ENCODE measurements around the gene FREM2.

The FREM2 gene, protein sequence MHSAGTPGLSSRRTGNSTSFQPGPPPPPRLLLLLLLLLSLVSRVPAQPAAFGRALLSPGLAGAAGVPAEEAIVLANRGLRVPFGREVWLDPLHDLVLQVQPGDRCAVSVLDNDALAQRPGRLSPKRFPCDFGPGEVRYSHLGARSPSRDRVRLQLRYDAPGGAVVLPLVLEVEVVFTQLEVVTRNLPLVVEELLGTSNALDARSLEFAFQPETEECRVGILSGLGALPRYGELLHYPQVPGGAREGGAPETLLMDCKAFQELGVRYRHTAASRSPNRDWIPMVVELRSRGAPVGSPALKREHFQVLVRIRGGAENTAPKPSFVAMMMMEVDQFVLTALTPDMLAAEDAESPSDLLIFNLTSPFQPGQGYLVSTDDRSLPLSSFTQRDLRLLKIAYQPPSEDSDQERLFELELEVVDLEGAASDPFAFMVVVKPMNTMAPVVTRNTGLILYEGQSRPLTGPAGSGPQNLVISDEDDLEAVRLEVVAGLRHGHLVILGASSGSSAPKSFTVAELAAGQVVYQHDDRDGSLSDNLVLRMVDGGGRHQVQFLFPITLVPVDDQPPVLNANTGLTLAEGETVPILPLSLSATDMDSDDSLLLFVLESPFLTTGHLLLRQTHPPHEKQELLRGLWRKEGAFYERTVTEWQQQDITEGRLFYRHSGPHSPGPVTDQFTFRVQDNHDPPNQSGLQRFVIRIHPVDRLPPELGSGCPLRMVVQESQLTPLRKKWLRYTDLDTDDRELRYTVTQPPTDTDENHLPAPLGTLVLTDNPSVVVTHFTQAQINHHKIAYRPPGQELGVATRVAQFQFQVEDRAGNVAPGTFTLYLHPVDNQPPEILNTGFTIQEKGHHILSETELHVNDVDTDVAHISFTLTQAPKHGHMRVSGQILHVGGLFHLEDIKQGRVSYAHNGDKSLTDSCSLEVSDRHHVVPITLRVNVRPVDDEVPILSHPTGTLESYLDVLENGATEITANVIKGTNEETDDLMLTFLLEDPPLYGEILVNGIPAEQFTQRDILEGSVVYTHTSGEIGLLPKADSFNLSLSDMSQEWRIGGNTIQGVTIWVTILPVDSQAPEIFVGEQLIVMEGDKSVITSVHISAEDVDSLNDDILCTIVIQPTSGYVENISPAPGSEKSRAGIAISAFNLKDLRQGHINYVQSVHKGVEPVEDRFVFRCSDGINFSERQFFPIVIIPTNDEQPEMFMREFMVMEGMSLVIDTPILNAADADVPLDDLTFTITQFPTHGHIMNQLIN (N-terminal part only)

DNA sequence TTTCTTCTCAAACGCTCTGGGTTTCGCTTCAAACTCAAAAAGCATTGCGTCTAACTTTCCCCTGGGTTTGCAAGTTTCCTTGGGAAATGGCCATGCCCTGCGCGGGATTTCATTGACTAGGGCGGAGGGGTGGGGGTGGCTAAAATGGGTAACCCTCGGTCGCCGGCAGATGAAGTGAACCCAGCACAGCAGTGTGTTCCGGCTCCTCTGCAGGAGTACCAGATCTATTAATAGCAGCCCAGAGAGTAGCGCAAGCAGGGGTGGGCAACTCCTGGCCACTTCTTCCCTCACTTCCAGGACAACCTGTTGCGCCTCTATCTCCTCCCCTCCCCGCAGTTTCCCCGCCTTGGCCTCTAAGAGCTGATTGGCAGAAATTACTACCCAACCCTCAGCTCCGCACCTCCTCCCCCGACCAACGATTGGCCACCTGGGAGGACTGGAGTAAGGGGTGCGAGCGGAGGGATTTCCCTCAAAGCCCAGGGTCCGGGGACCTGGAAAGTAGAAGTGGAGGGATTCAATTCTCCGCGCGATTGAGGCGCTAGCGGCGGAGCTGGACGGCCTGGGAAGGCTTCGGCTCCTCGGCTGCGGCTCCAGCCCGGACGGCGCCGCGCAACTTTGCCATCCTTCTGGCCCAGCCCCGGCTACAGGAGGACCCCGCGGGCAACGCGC lies at the start of gene FREM2:
Gene FREM2, plus strand, starts transcription at position 501 of the 669 bp plus-strand sequence. CDS start 268 bp downstream, outside the sequence.
- DNase-seq, result no peak

DNA sequence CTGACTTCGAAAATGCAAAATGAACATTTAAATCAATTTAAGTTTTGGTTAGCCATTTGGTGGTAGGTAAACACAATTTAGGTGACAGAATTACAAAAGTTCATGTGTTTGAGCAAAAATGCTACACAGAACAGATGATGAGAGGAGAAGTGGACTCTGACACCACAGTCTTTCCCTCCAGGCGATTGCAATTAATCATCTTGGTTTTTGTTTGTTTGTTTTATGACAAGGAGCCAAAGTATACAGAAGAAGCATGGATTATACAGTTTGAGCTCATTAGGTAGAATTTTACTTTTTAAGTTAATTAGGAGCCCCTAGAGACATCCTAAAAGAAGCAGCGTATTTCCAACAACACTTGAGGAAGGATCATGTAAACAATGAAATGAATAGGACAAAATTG lies 49.3 kb upstream of the FREM2 start:
- no peak for DNase-seq

DNA sequence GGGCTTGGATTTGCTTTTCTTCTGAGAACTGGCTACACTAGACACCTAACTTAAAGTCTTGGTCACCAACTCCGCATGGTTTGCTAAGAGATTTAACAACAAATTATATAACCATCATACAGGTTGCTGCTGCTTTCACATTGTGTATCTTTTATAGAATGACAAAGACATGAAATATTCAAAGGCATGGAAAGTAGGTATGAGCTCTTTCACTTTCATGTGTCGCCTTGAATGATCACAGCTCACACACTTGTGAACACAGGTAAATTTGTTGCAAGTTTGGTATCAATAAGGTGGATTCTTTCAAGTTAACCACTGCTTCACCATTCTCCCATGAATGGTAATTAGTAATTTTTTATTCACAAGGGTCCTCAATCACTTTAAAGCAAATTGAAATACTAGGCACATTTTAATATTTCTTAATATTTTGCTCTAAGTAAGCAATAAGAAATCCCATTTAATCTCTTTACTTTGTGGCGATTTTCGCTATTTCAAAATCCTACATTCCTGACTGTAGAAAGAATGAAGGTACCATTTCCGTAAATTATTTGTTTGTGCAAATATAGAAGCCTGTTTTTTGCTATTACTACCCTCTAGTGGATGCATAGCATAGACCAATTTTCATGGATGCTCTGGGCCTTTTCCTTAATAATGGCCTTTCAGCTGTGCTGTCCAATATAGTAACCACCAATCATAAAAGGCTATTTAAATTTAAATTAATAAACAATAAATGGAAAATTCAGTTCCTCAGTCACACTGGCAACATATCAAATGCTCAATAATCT lies 45.5 kb upstream of the FREM2 start:
- no peak for DNase-seq

DNA sequence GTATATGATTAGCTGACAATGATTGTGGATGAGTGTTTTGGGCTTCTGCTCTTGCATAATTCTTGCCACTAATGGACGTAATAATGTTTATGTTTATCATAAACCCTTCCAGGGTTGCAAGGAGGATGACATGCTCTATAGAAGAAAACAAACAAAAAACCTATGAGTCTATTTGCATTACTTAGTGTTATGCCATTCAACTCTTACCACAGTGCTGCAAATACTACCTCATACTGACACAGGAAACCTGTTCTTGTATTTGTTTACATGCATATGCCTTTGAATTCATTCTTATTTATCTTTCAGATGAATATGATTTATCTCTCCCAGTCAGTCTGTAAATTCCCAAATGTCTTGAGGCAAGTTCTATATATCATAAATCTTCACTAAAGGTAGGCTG lies 39.6 kb upstream of the FREM2 start:
- no peak for DNase-seq

DNA sequence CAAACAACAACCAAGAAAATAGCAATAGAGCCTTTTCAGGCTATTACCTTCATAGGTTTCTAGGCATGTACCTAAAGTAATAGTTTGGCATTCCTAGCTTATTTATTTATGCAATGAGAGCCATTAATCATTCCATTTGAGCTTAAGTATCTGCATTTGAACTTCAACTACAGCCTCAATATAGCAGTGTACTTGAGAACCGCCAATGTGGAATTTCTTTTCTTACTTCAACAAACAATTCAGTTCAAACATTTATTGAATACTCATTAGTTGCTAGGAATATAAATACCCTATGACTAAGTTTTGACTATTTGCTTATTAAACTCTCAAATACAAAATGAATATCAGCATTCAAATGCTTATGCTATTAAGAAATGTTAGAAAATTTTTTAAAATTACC lies 38.0 kb upstream of the FREM2 start:
- no peak for DNase-seq

DNA sequence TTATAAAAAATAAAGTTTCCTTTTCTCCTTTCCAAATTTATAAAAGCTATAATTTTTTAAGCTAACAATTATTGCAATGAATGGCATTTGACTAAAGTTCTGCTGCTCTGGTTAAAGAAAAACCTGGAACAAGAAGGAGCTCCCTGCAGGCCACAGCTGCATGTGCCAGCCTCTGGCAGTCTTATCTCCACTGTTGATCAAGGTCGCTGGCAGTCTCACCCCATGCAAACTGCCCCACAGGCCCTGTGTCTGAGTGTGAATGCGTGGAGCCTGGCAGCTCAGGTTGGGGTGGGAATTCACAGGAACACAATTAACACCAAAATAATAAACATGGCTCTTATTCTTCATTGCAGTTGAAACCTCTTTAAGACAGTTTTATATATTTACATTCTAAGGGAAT lies 30.2 kb upstream of the FREM2 start:
- DNase-seq, result no peak

DNA sequence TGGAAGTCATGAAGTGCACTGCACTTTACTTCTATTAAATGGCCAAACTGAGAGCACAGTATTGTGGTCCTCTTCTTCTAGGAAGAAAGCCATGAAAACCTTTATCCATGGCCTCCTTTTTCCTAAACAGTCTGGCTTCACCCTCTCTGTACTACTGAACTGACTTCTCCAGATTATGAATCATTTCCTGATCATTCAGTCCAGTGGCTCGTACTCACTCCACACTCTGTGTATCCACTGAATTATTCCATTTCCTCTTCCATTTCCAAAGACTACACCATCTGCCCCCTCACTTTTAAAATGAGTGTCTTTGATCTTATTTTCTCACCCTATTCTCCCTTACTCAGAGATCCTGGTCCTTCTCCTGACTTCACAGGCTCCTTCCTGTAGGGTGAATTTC lies 29.7 kb upstream of the FREM2 start:
- DNase-seq, result no peak

DNA sequence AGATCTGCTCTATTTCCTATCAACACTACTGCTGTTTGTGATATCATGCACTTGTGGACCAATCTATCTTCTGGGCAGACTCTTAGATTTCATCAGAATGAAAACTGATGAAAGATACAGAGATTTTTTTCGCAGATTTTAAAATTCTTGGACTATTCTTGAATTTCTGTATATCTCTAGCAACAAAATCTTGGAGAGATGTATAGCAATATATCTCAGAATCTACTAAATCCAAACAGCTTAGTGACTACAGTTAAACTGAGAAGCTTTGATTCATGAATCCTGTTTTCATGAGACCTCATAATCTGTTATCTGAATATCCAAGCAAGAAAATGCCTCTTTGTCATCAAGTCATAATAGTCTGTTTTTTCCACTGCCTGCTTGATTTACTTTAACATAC lies 28.0 kb upstream of the FREM2 start:
- DNase-seq, result no peak

DNA sequence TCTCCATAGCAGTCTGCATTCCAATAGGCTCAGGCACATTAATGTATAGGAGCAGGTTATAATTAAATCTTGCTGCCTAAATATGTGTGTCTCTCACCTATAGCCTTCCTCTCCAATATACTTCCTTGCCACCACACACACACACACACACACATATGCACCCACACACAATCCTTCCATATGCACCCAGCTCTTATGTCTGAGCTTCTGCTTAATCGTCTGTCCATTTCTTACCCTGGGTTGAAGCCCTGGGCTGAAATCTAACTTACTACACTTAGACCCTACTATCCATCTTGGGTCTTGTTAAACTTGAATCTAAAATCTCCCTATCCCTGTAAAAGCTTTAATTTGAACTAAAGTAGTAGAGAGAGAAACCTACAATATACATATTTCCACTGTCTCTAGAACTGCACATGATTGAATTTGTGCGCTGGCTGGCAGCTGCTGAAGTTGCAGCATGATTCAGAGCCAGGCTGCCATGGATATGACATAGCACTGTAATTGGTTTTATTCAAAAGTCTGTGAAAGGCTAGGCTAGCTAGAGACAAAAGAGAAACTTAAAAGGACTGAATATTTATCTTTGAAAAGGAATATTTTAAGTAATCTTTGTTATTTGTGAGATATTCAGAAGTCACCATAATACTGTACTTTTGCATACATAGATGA lies 25.7 kb upstream of the FREM2 start:
- no peak for DNase-seq

DNA sequence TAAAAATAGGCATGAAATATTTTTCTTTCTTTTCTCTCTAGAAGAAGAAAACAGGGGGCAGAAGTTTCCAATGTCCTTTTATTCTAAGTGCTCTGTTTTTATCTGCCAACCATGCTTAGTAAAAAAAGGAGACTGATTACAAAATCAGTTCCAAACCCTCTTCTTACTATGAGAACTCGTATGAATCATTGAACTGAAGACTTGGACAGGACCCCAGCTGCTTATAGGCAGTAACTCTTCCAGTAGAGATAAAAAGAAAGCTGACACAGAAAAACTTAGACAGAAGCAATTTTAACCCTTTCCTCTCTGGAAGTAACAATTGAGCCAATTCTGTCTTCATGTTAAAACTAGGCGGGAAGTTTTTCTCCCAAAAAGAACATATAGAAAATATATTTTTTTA lies 24.5 kb upstream of the FREM2 start:
- DNase-seq, result no peak

DNA sequence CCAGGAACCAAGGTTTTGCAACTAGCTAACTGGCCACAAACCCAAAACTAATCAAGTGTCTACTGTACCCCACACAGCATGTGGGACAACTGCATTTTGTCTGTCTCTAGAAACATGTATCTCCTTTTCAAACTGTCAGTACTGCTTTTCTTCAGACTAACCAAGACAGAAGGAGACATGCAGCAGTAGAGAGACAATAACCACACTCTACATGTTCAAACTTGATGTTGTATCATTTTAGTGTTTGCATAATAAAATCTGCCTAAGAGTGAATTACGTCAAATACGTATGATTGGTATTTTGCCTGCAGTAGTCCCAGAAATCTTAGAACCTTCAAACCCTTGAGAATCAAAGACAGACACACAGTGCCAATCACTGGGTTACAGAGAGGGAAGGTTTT lies 22.0 kb upstream of the FREM2 start:
- no peak for DNase-seq

DNA sequence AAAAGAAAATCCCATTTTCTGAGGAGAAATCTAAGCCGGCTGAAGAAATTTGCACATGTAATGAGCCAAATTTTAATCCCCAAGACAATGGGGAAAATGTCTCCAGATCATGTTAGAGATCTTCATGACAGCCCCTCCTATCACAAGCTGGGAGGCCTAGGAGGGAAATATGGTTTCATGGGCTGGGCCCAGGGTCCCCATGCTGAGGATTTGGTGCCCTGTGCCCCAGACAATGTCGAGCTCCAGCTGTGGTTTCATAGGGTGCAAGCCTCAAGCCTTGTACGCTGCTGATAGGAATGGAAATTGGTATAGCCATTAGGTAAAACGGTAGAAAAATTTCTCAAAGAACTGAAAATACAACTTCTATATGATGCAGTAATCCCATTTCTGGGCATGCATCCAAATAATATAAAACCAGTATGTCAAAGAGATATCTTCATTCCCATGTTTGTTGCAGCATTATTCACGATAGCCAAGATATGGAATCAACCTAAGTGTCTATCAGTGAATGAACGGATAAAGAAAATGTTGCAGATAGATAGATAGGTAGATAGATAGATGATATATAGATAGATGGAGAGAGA lies 19.3 kb upstream of the FREM2 start:
- no peak for DNase-seq

DNA sequence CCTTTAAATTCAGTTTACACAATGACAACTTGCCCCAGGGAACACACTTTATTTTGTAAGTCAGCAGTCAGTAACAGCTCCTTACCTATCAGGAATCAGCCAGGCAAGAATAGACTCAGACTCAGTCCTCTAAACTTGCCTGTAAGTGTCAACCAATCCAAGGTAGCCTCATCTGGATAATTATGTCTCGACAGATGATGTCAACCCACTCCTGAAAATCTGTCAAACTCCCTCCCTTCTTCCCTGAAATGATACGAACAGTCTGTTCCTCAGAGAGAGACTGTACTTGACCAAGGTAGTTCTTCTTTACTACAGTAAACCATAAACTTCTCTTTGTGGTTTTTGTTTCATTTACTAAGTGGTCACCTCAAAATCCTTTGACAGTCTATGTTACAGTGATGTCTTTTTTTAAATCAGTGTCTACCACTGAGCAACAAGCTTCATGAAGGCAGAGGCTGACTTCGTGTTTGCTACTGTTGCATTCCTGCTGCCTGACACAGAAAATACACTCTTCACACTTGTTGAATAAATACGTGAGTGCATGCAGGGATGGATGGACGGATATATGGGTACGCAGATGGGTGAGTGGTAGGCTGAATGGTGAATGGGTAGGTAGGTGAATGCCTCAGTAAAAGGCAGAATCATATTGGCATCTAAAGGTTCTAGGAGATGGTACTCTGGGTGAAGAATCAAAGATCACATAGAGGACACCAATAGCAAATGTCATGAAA lies 17.5 kb upstream of the FREM2 start:
- no peak for DNase-seq

DNA sequence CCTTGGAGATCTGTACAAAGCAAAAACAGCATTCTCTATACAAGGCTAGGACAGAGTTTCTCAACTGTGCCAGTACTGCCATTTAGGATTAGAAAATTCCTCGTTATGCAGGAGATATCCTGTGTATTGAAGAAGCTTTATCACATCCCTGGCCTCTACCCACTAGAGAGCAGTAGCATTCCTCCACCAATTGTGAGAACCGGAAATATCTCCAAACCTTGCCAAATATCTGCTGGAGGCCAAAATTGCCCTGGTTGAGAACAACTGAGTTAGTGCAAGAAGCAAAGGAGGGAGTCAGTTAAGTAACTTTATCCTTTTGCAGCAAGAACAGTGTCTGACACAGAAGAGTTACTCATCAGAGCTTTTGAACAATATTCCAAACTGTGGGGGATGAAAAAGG lies 16.2 kb upstream of the FREM2 start:
- no peak for DNase-seq

DNA sequence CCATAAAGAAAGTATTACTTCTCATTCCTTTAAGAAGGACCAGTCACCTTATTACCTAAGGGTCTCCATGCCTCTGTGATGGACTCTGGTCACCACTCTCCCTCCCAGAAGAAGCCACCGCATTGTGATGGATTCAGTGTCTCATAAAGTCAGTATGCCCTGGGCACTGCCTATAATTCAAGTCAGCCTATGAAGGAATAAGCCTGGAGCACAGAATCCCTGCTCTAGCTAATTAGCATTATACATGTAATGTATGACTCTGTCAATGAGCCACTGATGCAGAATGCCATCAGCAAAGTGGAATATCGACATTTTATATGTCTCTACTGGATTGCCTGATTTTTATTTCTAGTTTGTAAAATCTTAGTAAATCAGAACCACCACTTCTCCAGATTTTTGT lies 14.9 kb upstream of the FREM2 start:
- DNase-seq, result no peak

DNA sequence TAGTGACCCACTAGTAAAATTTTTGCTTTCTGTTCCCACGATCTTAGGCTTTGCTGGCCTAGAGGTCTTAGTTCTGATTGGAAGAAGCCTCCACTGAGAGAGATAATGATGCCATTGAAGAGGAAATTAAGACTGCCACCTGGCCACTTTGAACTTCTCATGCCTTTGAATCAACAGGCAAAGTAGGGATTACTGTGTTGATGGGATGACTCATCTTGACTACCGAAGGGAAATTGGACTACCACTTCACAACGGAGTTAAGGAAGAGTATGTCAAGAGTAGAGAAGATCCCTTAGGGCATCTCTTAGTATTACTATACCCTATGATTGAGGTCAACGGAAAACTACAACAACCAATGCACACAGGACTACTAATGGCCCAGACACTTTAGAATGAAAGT lies 12.7 kb upstream of the FREM2 start:
- DNase-seq, result no peak

DNA sequence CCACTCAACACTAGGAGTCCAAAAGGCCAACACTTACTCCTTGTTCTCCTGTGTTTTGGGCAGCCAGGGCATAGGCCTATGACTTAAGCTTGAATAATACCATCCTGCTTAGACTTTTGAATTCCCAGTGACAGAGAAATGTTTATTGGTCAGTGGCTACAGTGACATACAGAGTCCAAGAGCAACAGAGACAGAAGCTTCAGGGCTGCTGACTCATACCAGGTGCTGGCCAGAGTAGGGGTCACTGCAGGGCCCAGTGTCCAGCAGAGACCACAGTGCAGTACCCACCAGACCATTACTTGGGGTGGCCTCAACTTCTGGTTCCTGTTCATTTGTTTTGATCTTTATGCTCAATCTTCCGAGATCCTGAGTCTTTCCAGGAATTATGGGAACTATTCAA lies 6.0 kb upstream of the FREM2 start:
- no peak for DNase-seq

DNA sequence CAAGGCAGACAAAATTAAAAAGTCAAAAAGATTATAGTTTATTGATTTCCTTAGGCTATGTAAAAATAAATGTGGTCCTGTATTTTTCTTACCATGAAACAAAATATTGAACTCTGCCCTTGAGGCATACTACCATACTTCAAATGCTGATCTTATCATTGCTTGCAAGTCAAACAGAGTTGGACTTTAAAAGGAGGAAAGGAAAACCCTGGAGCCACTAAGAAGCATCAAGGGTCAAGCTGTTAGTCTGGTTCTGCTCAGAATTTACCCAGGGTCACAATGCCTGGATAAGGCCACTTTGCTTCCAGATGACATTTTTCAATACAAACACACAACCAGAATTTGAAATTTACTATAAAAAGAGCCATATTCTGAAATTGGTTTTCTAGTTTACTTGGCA lies 2.2 kb upstream of the FREM2 start:
- DNase-seq, result no peak

DNA sequence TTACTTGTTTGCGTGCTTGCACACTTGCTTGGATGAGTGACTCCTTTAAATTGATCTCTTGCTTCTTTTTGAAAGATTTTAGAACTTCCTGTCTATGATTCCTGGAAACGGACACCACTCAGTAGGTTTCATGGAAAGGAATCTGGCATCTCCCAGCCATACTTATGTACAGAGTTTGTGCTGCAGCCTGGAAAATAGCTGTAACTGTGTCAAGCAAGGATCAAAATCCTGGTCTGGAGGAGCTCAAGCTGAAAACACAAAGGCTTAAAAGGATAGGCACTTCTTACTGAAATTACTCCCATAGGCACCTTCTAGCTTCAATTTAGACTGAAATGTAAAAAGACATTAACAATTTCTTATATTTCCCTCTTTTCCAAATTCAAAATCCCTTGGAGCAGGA lies 1.4 kb upstream of the FREM2 start:
- DNase-seq, result no peak

DNA sequence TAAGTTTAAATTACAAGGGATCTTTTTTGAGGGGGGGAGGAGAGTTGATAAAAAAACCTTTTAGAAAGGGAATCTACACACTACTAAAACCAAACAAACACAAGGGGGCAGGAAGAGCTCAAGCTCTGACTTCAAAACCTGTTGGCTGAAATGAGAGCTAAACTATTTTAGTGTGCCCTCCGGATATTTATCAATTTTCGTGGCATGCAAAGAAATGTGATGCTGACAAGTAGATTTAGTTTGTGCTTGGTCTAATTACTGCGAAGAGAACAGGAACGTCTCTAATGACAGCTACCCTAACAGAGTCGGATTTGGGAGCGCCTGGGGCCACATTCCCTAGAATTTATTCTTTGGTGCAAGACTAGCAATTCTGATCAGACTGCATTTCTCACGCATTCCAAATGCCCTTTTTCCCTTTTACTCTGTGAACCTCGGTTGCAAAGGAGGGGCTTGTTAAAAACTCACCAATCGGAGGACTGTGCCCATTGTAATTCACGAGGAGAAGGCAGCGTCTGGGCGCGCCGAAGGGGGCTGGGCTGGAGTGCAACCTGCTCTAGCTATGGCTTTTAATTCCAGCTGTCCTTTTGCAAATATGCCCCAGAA lies 802 bp upstream of the FREM2 start:
- no peak for DNase-seq

Measured in activated naive CD4-positive, alpha-beta T cell treated with anti-CD3 and anti-CD28 coated beads, Interleukin-2, amount 50 U/mL, for 16 hours (primary cell).